ENCODE measurements around the gene PPP2CA.

PPP2CA gene

DNA sequence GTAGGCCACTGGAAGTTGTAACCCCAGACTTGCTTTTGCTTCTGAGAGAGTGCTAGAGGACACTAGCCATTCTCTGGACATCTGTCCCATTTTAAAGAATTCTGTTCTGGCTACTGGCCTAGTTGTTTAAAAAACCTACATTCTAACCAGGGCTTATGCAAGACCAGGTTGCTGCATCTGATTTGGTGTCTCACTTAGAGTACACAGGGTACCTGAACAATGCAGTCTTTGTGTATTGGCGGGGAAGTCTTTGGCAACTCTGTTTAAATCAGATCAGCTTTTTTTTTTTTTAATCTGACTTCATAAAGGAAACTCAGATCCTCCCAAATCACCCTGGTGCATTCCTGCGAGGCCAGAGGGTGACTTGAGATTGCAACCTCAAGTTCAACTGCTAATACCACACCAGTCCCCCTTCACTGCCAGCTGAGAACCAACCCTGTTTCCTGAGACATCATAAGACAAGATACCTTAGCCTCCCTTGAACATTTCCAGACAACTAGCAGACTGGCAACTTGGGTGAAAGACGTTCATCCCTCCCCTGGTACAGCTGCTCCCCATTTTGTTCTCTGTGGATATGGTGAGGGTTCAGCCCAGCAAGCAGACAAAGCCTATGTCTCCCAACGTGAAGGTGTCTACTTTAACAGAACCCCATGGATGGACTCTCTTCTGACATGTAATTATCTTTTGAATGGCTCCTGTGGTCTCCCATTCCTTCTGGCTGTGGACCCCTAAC, 76.1 kb downstream of the PPP2CA start:
- DNase-seq (ENCODE audit: low read depth in 2 of 3, low spot score in 1 of 3), result no peak

GRCh38 chr5:134148986-134149539, 76.8 kb downstream of the PPP2CA start:
- DNase-seq (ENCODE audit: low read depth in 2 of 3, low spot score in 1 of 3), result no peak

- no peak for DNase-seq (ENCODE audit: low read depth in 2 of 3, low spot score in 1 of 3)
Measured at GRCh38 chr5:134148316-134148715, 77.6 kb downstream of the PPP2CA start.

- no peak for DNase-seq (ENCODE audit: low read depth in 2 of 3, low spot score in 1 of 3)
Measured at GRCh38 chr5:134146651-134147518, 79.0 kb downstream of the PPP2CA start.

- peak; percentile 73 to 92 (median 77) for DNase-seq (ENCODE audit: low read depth in 2 of 3, low spot score in 1 of 3)
Measured at GRCh38 chr5:134145779-134146581, 79.9 kb downstream of the PPP2CA start.

GRCh38 chr5:134145041-134145757, 80.7 kb downstream of the PPP2CA start:
- no peak for DNase-seq (ENCODE audit: low read depth in 2 of 3, low spot score in 1 of 3)
